ENCODE results near the gene SUPT6H.

- TF ChIP-seq POLR2A (IDR thresholded peaks at IDR 0.05) (no peak), CTCF (IDR thresholded peaks at IDR 0.05 in 4 of 5, conservative IDR thresholded peaks at IDR 0.05 in 1 of 5) (no peak)
Observed at GRCh38 chr17:28689011-28689410, 27.0 kb downstream of the SUPT6H start.

Data from gastrocnemius medialis (tissue), 4 donors.